Hippocampal formation (tissue), 2 donors: Measurements from ENCODE around the gene PDZD7.

ENCODE experiments used
- DNase-seq, 2 donors: peaks; one replicate each; lab custom pipeline; 2025; lab: John Stamatoyannopoulos, UW

PDZD7 gene

DNA sequence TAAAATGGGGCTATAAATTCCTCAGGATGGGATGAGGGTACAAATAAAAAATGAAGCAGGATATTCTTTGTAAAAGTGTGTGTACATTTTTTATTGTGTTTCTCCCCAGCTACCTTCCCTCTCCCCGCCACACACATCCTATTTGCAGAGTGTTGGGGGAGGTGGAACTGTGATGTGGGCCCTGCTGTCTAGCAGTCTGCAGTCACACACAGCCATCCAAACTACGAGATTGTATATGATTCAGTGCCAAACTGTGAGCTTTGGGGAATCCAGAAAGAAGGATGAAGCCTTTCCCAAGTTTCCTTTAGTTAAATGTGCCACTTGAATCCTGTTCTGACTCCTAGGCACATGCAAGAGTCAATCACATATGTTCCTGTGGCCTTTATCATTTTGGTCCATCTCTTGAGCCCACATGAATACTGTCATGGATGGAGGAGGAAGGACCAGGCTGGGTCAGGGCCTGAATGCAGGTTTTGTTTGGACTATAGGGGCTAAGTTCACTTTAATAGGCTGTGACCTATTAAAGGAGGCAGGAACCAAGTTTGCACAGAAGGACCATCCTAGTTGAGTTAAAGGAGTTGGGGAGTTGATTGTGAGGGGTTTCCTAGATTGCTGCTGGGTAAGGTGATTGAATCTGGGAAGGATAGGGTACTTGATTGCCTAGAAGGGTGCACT, 62.7 kb downstream of the PDZD7 start:
- DNase-seq, result no peak

DNA sequence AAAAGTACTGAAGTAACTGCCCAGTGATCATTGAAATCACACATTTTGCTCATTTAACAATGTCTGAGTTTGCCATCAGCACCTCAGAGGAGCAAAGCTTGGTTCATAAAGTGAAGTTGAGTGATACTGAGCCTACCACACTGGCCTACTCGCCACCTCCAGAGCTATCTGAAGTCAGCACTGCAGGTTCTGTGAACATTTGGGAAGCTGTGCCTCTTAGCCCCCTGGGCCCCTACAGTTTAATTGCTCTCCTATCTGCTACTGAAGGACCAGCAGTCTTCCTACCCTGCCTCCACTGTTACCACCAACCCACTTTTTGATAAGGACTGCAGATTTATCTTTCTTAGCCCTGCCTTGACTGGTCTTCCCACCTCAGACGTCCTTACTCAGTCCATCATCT, 63.6 kb downstream of the PDZD7 start:
- no peak for DNase-seq

DNA sequence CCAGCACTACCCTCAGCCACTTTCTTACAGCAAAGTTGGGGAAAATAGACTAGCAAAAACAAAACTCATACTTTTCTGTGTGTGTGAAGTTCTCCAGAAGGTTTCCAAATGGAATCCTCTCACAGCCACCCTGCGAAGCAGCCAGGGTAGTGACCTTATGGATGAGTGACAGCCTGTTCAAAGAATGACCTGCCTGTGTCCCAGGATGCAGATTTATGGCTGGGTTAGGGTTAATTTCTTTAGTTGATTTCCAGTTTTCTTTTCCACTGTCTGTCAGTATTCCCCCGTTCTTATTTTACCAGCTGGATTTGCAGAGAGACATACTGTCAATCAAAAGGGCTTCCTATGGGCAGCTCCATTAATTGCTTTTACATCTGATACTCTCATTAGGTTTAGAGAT, 64.0 kb downstream of the PDZD7 start:
- DNase-seq, result no peak

DNA sequence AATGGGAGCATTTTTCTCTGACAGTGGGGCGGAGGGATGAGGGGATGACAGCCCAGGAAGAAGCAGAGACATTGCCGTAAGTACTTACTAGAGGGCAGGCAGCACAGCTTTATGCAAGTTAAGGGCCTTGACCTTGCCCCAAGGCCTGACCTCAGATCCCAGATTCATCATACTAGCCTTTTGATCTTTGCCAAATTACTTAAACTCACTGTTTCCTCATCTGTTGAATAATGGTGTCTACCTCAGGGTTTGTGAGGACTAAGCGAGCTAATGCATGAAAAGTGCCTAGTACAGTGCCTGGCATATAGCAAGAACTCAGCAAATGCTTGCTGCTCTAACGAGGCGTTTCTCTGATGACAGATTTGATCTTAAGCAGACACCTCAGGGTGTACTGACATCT, 65.1 kb downstream of the PDZD7 start:
- no peak for DNase-seq

DNA sequence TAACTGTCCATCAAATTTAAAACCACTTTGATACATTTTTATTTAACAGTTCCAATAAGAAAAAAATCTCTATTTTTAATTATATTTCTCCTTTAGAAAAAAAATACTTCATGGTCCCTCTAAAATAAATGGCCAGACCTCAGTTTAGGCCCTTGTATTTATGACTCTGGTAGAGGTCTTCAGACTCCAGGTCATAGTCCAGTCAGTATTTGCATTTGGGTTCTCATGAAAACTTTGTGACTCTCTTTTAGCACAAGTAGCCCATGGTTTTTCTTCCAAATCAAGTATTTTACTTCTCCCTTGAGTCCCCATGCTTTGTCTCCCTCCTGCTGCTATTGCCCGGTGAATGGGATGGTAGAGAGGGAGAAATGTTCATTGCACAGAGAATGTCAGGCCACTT, 67.1 kb downstream of the PDZD7 start:
- no peak for DNase-seq

DNA sequence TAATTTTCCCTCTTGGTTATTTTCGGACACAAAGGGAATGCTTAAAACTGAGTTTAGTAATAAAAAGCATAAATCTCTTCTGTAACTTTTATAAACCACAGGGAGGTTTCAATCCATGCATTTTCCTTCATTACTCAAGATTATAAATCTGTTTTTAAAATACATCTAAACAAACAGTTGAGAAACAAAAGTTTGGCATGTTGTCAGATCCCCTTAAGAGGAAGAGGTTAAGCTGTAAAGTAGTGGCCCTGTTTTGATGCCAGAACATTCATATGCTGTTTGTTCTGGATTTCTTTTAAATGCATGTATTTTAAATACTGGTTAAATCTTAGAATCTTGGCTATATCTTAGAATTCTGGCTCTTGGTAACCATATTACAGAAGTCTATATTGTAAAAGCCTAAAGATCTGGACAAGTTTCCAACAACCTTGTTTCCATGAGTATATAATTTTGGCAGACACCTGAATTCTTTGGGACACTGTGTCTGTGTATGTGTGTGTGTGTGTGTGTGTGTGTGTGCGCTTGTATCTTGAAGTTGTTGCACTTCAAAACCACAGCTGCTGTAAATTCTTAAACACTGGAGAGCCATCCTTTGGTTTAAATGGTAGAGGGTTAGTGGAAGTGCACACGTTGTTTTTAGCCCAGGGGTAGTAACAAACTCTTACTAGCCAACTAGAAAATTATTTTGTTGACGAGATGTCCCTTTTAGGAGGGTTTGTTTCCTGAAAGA, 68.4 kb downstream of the PDZD7 start:
- no peak for DNase-seq

DNA sequence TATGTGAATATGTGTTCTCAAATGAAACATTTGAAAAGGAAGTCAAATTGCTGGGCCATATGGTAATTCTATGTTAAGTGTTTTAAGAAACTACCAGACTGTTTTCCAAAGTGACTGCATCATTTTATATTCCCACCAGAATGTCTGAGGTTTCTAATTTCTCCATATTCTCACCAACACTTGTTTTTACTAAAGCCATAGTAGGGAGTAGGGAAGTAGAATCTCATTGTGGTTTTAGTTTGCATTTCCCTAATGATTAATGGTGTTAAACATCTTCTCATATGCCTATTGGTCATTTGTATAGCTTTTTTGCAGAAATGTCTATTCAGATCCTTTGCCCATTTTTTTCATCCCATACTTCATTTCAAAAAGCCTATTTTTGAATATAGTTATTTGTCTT, 70.7 kb downstream of the PDZD7 start:
- no peak for DNase-seq
